NCI-H1694 (cell line): ENCODE measurements around the gene SEL1L3.
"Not testable (repeated sequence)": the region's sequence is repeated elsewhere in the genome, so short reads cannot be mapped to it uniquely, and the experiment has no call there.

Experiments
- DNase-seq: peaks from one replicate; lab custom pipeline; 2025; lab: John Stamatoyannopoulos, UW

Gene SEL1L3

DNA sequence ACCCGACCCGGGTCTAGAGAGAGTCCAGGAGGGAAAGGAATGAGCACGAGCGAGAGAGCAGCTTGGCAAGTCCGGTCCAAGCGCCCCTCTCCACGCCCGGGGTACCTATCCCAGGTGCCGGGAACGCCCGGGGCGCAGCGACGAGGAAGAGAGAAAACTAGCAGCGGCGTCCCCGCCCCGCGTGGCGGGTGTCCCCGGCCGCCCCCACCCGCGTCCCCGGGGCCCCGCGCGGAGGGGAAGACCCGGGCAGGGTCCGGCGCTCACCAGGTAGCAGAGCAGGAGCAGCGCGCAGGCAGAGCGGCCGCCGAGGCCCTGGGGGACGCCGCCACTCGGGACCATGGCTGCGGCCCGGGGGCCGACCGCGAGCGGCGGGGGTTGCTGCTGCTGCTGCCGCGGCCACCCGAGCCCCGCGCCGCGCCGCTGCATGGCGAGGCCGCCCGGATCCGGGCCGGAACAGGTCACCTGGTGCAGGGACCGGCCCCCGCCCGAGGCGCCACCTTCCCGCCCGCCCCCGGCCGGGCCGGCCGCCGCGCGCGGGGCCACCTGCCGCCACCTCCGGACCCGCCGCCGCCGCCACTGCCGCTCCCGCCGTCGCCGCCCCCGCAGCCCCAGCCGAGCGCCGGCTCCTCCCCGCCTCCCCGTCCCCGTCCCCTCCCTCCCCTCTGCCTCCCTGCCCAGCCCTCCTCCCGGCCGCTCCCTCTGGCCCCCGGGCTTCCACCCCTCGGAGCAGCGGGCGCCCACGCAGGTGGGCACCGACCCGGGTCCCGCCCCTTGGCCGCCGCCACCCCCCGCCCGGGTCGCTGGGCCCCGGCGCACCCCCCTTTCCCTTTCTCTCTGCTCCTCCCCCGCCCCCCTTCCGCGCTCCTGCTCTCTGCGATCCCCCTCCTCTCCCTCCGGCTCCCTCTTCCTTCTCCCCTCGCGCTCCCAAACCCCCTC is at the start of gene SEL1L3:
Gene SEL1L3, minus strand, starts transcription at position 578 of the 936 bp plus-strand sequence. Its CDS starts 152 bp downstream, at position 426.
- no peak for DNase-seq

DNA sequence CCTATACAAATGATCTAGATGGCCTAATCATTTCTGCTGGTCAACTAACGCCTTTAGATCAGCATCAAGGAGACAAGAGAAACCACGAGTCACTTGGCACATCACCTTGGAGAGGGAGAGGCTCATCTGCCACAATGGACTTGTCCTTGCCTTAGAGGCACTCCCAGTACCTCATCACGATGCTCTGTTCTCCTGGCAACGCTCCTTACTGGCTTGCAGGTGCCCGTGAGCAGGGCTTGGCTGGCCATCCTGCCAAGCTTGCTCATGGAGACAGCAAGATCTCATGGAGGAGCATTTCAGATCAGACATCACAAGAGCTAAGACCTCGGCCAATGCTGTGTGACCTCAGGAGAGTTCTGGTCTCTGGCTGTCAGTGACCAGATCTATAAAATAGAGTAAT is 48.6 kb upstream of the SEL1L3 start:
- DNase-seq = no peak

DNA sequence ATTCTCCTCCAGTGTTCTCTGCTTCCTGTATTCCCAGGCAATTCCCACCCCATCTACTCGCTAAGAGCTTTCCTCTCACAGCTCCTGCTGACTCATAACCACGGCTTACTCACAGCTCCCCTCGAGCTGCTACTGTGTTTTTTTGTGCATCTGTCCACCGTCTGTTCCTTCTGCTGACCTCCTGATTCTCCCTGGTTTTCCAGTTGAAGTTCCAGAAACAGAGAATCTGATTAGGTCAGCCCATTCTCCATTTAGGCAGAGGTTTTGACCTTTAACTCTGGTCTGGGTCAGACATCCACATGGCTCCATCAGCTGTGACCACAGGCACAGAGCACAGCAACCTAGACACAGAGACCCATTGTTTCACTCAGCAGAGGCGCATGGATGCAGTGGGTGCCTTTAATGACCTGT is 45.7 kb upstream of the SEL1L3 start:
- DNase-seq = no peak

DNA sequence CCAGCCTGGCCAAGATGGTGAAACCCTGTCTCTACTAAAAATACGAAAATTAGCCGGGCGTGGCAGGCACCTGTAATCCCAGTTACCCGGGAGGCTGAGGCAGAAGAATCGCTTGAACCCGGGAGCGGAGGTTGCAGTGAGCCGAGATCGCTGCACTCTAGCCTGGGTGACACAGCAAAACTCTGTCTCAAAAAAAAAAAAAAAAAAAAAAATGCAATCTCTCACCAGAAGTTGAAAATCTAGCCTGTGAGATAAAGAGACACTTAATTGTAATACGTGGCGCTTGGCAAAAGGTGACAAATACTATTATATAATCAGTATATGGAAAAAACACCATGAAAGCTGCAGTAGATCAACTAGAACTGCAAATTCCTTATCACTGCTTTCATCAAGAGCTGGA is 43.3 kb upstream of the SEL1L3 start:
- DNase-seq = not testable (repeated sequence)

DNA sequence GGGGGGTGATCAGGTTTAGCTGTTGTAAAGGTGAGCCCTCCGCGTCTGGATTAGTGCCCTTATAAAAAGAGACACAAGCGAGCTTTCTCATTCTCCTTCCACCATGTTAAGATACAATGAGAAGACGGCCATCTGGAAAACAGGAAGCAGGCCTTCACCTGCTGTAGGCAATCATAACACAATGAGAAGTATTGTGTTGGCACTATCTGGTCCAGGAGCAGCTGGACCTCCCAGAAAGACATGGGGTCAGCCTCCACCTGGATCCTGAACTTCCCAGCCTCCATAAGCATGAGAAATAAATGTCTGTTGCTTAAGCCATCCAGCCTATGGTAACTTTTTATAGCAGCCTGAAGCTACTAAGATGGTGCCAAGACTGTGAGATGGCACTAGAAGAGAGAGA is 42.6 kb upstream of the SEL1L3 start:
- no peak for DNase-seq

DNA sequence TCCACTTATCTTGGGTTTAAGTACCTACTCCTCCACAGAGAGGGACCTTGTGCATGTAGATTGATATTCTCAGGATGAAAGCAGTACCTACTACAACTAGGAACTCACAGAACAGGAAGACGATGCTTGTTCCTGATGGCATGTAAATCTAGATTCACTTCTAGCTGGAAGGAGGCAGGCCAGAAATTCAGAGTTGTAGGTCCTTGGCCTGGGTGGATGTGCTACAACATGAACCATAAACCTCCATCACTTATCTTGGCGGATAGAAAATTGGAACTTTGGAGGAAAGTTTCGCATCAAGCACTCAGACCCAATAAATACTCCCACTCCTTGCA is 41.9 kb upstream of the SEL1L3 start:
- no peak for DNase-seq

DNA sequence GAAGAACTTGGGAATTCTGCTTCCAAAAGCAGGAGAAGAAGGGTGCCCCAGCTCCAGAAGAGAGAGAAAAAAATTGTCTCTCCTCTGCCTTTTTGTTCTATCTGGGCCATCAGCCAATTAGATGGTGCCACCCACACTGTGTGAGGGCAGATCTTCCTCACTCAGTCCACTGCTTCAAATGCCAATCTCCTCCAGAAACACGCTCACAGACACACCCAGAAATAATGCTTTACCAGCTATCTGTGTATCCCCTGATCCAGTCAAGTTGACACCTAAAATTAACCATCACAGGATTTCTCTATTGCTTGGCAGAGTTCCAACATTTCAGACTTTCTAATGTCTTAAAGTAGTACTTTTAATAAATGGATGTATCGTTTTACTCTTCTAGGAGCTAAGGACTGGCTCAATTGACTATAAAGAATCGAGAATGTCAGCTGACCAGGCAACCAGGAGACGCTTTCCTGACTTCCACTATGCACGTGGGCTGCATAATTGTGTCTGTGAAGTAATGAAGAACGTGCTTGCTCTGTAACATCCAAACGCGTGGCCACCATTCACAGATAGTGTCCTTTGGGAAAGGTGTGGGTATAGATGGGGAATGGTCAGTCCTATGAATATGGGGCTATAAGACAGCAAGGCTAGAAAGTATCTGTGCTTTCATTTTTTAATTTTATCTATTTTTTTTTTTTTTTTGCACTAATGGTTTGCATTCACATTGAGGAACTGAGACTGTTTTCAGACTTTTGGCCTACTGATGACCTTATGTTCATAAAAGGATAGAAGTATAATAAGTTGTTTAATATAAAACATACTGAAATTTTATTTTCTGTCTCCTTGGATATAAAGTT is 41.3 kb upstream of the SEL1L3 start:
- DNase-seq = no peak

DNA sequence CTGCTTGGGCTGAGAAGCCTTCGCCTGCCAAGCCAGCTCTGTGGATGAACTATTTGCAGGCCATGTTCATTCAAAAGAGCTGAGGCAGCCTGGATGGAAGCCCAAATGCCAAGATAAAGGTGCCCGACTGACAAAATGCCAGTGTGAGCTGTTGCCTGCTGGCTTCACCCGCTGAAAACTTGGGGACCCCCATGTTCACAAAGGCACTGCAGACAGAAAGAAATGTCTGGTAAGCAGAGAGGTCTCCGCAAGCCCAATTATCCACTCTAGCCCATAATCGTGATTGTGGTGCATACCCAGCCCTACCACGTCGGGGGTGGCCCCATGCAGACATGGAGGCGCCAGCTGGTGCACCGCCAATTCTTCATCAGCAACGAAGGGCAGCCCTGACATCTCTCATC is 38.2 kb upstream of the SEL1L3 start:
- DNase-seq = no peak

DNA sequence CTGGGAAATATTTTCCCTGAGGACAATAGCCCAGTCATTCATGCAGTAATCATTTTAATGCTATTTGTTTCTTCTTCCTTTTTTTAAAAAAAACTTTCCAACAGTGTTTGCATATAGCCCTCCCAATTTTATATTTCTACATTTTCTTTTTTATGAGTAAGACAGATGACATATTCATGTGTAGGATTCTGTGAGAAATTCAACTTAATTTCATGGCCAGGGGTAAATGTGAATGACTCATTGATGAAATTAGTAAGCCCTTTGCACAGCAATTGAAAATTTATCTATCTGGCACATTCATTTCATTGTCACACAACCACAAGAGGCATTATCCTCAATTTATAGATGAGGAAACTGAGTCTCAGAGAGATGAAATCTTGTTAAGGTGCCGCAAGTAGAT is 37.5 kb upstream of the SEL1L3 start:
- no peak for DNase-seq

DNA sequence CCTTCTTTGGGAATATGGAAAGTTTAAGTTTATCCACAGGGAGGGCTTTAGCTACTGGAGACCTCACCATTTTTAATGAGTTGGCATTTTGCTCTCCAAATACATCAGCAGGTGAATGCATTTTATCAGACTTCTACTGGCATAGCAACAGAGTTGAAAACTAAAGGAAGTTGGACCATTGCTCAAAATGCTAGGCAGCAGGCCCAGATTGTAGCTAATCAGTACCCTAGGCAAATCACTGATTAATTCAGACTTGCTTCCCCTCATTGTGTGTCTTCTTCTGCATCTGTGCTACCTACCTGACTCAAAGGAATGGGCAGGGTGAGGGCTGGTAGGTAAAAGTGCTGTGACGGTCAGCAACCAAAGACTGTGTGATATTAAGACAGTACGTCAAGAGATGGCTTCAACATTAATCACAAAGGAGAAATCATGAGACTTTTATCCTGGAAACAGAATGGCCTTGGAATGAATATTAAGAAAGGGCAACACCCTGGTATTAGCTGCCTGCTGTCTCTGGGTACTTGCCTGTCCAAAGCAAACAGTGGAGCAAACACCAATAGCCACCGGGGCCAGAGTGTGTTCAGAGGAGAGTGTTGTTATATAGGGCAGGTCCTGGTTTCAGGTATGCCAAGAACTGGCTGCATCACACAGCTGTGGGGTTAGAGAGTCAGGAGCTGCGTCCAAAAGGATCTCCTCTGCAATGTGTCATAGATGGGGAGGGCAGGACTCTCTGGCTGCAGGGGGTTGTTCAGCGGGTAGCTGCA is 34.2 kb upstream of the SEL1L3 start:
- no peak for DNase-seq

DNA sequence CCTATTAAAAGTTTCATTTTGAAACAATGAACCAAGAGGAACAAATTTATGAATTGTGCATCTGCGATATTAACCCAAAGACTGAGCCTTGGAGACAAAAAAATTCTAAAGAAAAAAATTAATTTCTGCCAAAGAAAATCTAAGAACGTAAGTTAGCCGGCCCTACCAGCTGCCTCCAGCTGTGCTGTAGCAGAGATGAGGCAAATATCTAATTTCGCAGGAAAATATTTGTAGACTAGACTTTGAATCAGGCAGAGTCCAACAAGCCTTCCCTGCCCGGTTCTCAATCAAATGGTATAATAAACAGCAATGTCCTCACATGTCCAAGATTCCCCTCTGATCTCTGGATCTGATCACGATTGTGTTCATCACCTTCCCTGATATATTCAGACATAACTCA is 30.0 kb upstream of the SEL1L3 start:
- no peak for DNase-seq

DNA sequence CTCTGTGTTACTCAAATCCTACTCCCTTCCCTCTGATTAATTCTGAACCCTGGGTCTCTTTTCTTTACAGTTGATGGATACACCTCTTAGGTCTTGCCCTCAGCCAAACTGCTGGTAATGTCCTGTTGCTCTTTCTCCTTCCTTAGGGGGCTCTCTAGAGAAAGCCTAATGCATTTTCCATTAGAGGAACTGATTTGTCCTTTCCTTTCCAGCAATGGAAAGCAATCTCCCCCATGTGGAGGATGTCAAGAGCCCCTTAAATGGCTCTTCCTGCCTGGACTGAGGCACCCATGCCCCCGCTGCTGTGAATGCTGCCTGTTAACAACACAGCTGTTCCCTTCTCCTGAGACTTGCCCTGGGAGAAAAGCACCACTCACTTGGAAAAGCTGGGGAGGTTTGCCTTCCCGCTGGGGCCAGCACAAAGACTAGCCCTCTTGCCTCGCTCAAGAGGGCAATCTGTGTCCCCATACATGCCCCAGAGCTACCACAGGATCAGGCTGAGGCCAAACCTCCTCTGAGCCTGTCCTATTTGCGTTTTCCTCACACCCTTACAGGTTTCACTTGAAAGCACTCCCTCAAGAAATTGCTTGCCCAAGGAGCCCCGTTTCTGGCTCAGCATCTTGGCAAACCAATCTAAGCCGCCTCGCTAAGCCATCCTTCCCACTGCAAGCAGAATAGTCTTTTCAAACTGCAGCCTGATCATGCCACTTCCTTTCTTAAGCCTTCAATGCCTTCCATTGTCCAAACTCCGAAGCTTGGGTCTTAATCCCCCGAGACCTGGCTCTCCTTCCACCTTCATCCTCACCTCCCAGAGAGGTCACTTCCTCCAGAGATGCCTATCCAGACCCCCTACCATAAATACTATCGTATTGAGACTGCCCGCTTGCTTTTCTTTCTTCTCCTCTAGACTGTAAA is 28.0 kb upstream of the SEL1L3 start:
- no peak for DNase-seq

DNA sequence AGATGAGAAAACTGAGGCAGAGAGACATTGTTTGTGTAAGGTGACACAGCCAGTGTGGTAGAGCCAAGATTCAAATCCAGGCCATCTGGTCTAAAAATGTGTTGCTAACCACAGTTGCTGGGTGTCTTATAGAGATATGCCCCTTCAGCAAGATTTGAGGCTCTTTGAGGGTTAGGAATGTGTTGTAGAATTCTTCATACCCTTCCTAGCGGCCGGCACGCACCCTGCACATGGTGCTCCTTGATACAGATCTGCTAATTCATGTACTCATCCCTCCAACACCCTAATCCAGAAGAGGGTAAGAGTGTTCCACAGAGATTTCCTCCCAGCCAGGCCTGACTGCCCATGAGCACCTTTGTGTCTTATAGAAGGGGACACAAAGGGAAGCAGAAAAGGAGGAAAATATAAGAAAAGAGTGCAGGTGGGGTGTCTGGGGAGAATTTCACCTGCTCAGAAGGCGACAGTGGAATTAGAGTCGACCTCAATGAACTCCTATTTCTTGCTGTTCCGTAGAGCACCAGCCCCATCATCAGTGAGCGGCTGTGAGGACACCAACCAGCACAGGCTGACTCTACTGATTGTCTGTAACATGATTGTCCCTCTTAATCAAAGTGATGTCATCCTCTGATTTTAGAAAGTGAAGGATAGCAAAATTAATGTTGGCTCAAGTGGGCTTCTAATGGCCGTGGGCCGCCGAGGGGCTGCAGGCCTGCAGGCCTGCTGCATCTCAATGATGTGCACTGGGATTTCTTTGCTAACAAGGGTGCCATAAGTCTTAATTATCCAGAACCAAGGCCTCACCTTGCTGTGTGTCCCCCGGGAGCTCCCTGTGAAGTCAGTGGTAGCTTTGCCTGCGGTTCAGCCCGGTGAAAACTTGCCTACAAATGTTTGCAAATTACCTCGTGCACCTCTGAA is 27.1 kb upstream of the SEL1L3 start:
- no peak for DNase-seq

DNA sequence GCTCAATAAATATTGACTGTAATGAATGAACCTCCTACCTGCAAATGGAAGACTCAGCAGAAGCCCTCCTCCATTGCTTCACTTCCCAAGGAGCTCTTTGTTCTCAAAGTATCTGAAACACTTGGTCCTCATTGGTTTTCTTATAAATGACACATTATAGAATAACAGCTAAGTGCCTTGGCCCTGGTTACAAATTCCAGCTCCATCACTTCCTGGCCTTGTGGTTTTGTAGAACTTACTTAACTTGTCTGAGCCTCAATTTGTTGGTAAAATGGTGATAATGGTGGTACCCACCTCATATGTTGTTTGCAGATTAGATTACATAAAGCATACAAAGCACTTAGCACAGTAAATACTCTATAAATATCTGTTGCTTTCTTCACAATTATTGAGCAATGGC is 26.0 kb upstream of the SEL1L3 start:
- no peak for DNase-seq

DNA sequence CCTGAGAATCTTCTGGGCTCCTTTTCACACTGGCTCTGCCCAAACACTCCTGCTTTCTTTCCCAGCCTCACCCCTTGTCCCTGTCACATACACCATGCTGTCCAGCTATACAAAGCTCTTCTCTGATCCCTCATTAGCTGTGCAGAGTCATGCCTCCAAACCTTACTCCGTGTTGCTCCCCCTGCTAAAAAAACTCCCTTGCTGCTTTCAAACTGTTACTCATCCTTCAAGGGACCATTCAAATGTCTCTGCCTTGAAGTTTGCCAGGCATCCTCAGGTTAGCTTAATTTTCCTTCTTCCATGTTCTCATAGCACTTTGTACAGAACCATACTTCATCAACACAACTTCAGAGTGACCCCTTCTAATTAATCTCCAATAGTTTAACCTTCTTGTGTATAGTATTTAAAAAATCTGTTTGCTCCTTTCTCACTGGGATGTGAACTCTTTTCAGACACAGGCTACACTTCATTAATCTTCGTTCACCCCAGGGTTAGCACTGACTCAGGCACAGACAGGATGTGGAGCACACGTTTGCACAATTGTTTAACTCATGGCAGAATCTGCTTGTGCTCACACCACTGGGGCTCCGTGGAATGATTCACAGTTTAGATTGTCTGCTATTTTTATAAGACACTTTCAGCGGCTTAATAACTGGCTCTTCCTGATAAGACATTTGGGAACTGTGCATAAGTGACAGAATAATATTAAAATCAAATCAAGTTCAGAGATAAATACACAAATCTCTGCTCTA is 21.4 kb upstream of the SEL1L3 start:
- no peak for DNase-seq

DNA sequence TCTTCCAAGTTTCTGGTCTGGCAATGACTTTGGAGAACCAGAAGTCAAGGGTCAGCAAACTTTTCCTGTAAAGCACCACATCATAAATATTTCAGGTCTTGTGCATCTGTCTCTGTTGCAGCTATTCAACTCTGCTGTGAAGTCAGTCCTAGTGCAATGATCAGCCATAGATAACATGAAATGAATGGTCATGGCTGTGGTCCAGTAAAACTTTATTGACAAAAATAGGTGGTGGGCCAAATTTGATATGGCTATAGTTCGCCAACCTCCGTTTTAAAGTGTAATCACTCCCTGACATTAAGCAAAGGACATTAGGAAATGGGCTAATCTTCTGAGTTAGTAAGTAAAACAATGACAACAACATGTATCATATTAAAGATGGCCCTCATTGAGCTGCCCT is 20.8 kb upstream of the SEL1L3 start:
- no peak for DNase-seq

DNA sequence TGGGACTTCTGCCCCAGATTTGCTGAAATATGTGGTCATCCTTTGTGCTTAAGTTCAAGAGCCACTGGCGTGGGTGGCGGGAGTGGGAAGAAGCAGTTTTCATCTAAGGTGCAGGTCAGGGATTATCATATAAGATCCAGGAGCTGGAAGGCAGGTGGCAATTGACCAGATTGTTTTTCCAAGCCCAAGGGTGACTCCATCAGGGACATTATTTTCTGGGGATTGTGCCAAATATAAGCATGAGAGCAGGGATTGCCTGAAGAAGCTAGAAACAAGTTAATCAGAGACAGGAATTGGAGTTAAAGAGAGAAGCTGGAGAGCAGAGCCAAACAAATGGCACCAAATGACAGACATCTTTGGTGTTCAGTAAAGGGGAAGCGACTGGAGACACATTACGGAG is 19.4 kb upstream of the SEL1L3 start:
- no peak for DNase-seq

DNA sequence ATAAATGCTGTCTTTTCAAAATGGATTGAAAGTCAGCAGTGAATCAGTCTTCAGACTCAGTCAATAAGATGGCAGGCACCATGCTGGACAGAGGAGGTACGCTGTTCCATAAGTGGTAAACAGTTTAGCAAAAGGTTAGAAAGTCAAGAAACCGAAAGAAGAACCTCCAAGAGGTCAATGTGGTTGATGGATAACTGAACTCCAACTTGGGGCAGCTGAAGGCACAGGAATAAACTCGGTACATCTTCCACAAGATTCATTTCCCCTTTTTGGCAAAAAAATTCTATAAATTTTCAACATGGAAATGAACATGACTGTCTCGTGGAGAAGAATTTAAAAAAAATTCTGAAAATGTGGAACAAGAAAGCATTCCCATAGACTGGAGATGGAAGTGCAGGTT is 18.4 kb upstream of the SEL1L3 start:
- no peak for DNase-seq

DNA sequence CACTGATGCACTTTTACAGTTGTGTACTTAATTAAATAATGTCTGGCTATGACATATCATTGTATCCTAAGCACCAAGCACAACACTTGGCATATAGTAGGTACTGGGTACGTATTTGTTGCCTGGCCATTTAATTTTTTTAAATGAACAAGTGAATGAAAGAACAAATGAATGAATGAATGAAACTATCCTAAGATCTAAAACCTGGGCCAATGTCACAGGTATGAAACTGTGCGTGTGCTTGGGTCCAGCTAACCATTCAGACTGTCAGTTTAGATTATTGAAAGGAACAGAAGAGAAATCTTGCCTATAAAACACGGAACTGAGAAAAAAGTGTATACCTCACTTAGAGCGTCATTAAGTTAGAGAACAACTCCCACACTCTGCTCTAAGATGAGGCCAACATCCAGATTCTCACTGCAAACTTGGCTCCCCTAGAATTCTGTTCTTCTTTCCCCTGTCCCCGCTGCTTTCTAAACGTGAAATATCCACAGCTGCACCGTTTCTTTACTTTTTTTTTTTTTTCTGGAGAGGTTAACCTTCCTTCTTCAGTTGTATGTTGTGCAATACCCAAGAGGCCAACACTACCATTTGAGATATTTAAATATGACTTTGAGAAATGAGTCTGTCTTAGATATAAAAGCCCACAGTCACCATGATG is 17.3 kb upstream of the SEL1L3 start:
- DNase-seq = no peak
